IMR-90 (cell line): ENCODE measurements around the gene LIPN. TPM values are rescaled to one million over a fixed set of nuclear protein-coding genes. Genes with fewer than 3 reads are reported as not detected.

Experiments
- ATAC-seq: fragments of 200-7000 bp; cut with Tn5 transposase; 2 replicates; pipeline ENCODE4 v1.9.1; 2020; ENCODE audit warnings: low read depth, mild to moderate bottlenecking, moderate library complexity
- BruUV-seq: library from RNA; stranded (reverse); fragments of 400-500 nt; replicated peaks from 2 replicates; lab custom pipeline; 2021; lab: Mats Ljungman, UMichigan
- CTCF ChIA-PET: fragments of 300-600 bp; formaldehyde crosslinking; extraction: SDS; loops from one replicate; lab custom pipeline; 2021; ENCODE audit warnings: antibody characterized with exemption; lab: Yijun Ruan, JAX
- POLR2A ChIA-PET: fragments of 300-600 bp; sonication (Branson Sonifier 250); formaldehyde crosslinking; loops from one replicate; lab custom pipeline; 2022; ENCODE audit warnings: antibody characterized with exemption; ENCODE audit not compliant: unreplicated experiment; lab: Charles Lee
- DNase-seq: peaks from one replicate; pipeline ENCODE4 v3.0.0; 2013
- H2AFZ ChIP-seq: replicated peaks from 2 replicates; pipeline ENCODE3; 2013; ENCODE audit warnings: low read length, mild to moderate bottlenecking; ENCODE audit not compliant: poor library complexity
- H2AK5ac ChIP-seq: 2 replicates; pipeline ENCODE4 v1.6.1; 2013; ENCODE audit warnings: low read depth, low read length, inconsistent platforms
- H2AK9ac ChIP-seq: replicated peaks from 2 replicates; pipeline ENCODE3; 2013; ENCODE audit warnings: mild to moderate bottlenecking, low read depth, low read length, moderate library complexity; ENCODE audit not compliant: poor library complexity
- H2BK120ac ChIP-seq: 2 replicates; pipeline ENCODE4 v1.6.1; 2013; ENCODE audit warnings: low read depth, low read length, inconsistent platforms
- H2BK15ac ChIP-seq: 3 replicates; pipeline ENCODE4 v1.6.1; 2013; ENCODE audit warnings: low read depth, low read length, inconsistent platforms
- H2BK20ac ChIP-seq: 2 replicates; pipeline ENCODE4 v1.6.1; 2013; ENCODE audit warnings: low read depth, mild to moderate bottlenecking, inconsistent platforms, low read length, moderate library complexity
- H2BK5ac ChIP-seq: 2 replicates; pipeline ENCODE4 v1.6.1; 2013; ENCODE audit warnings: mild to moderate bottlenecking, low read depth, low read length, inconsistent platforms; ENCODE audit not compliant: poor library complexity, severe bottlenecking
- H3K14ac ChIP-seq: replicated peaks from 2 replicates; pipeline ENCODE4 v1.6.1; 2013; ENCODE audit warnings: low read depth, low read length, inconsistent platforms
- H3K18ac ChIP-seq: 2 replicates; pipeline ENCODE4 v1.6.1; 2013; ENCODE audit warnings: low read depth, low read length, control low read depth
- H3K23ac ChIP-seq: 2 replicates; pipeline ENCODE4 v1.6.1; 2013; ENCODE audit warnings: low read depth, low read length, inconsistent platforms
- H3K27ac ChIP-seq: 2 replicates; pipeline ENCODE4 v1.5.1; 2013; ENCODE audit warnings: mild to moderate bottlenecking, control low read depth, low read length; ENCODE audit not compliant: insufficient read depth
- H3K27me3 ChIP-seq: 2 replicates; pipeline ENCODE4 v1.6.1; 2013; ENCODE audit warnings: low read length; ENCODE audit not compliant: control insufficient read depth, insufficient read depth
- H3K36me3 ChIP-seq: 2 replicates; pipeline ENCODE4 v1.6.1; 2013; ENCODE audit warnings: low read length, mixed read lengths; ENCODE audit not compliant: control insufficient read depth, insufficient read depth
- H3K4ac ChIP-seq: 2 replicates; pipeline ENCODE4 v1.6.1; 2013; ENCODE audit warnings: low read depth, low read length, inconsistent platforms
- H3K4me1 ChIP-seq: 2 replicates; pipeline ENCODE4 v1.6.1; 2013; ENCODE audit warnings: low read length, mixed read lengths; ENCODE audit not compliant: control insufficient read depth, insufficient read depth
- H3K4me2 ChIP-seq: 2 replicates; pipeline ENCODE4 v1.6.1; 2013; ENCODE audit warnings: low read depth, mild to moderate bottlenecking, control low read depth, low read length, moderate library complexity
- H3K4me3 ChIP-seq: 2 replicates; pipeline ENCODE4 v1.5.1; 2013; ENCODE audit warnings: low read depth, mild to moderate bottlenecking, control low read depth, low read length, moderate library complexity; ENCODE audit not compliant: insufficient read depth
- H3K56ac ChIP-seq: 2 replicates; pipeline ENCODE4 v1.6.1; 2013; ENCODE audit warnings: low read length, inconsistent platforms; ENCODE audit not compliant: insufficient read depth; ENCODE audit errors: extremely low read depth
- H3K79me1 ChIP-seq, 2 experiments: 2 replicates each; pipeline ENCODE4 v1.6.1; 2013; ENCODE audit warnings: low read length in 2 of 2, inconsistent platforms in 1 of 2, low read depth in 1 of 2
- H3K9ac ChIP-seq: 2 replicates; pipeline ENCODE4 v1.6.1; 2013; ENCODE audit warnings: low read depth, low read length, control low read depth
- H3K9me1 ChIP-seq: 2 replicates; pipeline ENCODE4 v1.6.1; 2013; ENCODE audit warnings: low read length, inconsistent platforms; ENCODE audit not compliant: insufficient read depth
- H3K9me3 ChIP-seq: 2 replicates; pipeline ENCODE4 v1.6.1; 2013; ENCODE audit warnings: low read length; ENCODE audit not compliant: control insufficient read depth, insufficient read depth
- H4K20me1 ChIP-seq: 2 replicates; pipeline ENCODE4 v1.6.1; 2013; ENCODE audit warnings: low read length, inconsistent platforms; ENCODE audit not compliant: insufficient read depth
- H4K5ac ChIP-seq: 2 replicates; pipeline ENCODE4 v1.6.1; 2013; ENCODE audit warnings: mild to moderate bottlenecking, low read depth, low read length, control low read depth
- H4K8ac ChIP-seq, 2 experiments: 2 replicates each; pipeline ENCODE4 v1.6.1; 2013; ENCODE audit warnings: low read depth in 2 of 2, low read length in 2 of 2, control low read depth in 1 of 2, inconsistent platforms in 1 of 2
- H4K91ac ChIP-seq: 2 replicates; pipeline ENCODE4 v1.6.1; 2013; ENCODE audit warnings: low read depth, low read length, inconsistent platforms; ENCODE audit not compliant: insufficient read depth
- MAFK ChIP-seq: IDR thresholded peaks from 2 replicates; pipeline ENCODE4 v1.6.1; 2012; ENCODE audit warnings: low read depth, low read length, improper control_type of control experiment
- NFE2L2 ChIP-seq: fragments of 150-350 bp; IDR thresholded peaks from 2 replicates; pipeline ENCODE4 v1.6.1; 2016; ENCODE audit warnings: low read depth, mild to moderate bottlenecking, low read length
- USF2 ChIP-seq: fragments of 150-350 bp; IDR thresholded peaks from 2 replicates; pipeline ENCODE4 v1.6.1; 2017; ENCODE audit warnings: mild to moderate bottlenecking, antibody characterized with exemption, low read length, low read depth
- WGBS, 2 experiments: methylation state at CpG; one replicate each; pipeline versions ENCODE4 v1.1.5 to v1.1.7; 2013; ENCODE audit warnings: missing lambda C conversion rate in 2 of 2; ENCODE audit not compliant: insufficient read length in 1 of 2; ENCODE audit errors: extremely low coverage in 2 of 2; 5-methylcytosine and 5-hydroxymethylcytosine counted together
- dilution Hi-C: fragments of 300-500 bp; cut with HindIII; formaldehyde crosslinking; loops from one replicate; pipeline ENCODE4 v1.14.3; 2018; ENCODE audit warnings: low sequenced_read_pairs; ENCODE audit not compliant: unreplicated experiment
- in situ Hi-C: fragments of 300-500 bp; cut with MboI; formaldehyde crosslinking; loops from 3 replicates; pipeline ENCODE4 v1.14.3; 2019; ENCODE audit warnings: low sequenced_read_pairs, inconsistent platforms, mixed read lengths
- intact Hi-C: fragments of 100-400 bp; cut with micrococcal nuclease; formaldehyde crosslinking; loops from 2 replicates; pipeline ENCODE4 v1.10.0; 2022
- polyA plus RNA-seq, 3 experiments: library from polyadenylated mRNA; depleted of rRNA; stranded (reverse); fragments of >200 nt; gene quantifications; 2 replicates each; pipeline ENCODE4 v1.2.3, GENCODE V29; 2012; ENCODE audit warnings: low replicate concordance in 1 of 3
- total RNA-seq: library from RNA; depleted of rRNA; stranded (reverse); fragments of >200 nt; gene quantifications from 2 replicates; pipeline ENCODE4 v1.2.3, GENCODE V29; 2012; rRNA removed
- TF ChIP-seq, protein P1 (sequence below): conservative IDR thresholded peaks from 2 replicates; pipeline ENCODE4 v1.5.1; 2012; ENCODE audit warnings: mild to moderate bottlenecking, low read depth, low read length, improper control_type of control experiment

The LIPN gene
- total and polyA plus RNA-seq, 2 of the 4 experiments (the other 2 are of a cell fraction), result not detected

- H3K79me1 ChIP-seq, result no peaks in the 10 kb centered on the region
- no peak overlapping the region for H2AK9ac ChIP-seq
- H3K36me3 ChIP-seq, result no peaks in the 10 kb centered on the region
- no peak overlapping the region for H2BK5ac ChIP-seq
- dilution Hi-C loops (no loop called here), in situ Hi-C loops (no loop called here), intact Hi-C loops (no loop called here)
- no peak overlapping the region for H3K4ac ChIP-seq
- no CpG with 5 or more reads among the region's 1 CpG for WGBS, 2 experiments
- no peaks in the 10 kb centered on the region for H3K9me1 ChIP-seq
- H3K18ac ChIP-seq, result no peak overlapping the region
- no peak for TF ChIP-seq MAFK
- no peak for TF ChIP-seq NFE2L2
- TF ChIP-seq USF2, result no peak
- TF ChIP-seq, protein P1, sequence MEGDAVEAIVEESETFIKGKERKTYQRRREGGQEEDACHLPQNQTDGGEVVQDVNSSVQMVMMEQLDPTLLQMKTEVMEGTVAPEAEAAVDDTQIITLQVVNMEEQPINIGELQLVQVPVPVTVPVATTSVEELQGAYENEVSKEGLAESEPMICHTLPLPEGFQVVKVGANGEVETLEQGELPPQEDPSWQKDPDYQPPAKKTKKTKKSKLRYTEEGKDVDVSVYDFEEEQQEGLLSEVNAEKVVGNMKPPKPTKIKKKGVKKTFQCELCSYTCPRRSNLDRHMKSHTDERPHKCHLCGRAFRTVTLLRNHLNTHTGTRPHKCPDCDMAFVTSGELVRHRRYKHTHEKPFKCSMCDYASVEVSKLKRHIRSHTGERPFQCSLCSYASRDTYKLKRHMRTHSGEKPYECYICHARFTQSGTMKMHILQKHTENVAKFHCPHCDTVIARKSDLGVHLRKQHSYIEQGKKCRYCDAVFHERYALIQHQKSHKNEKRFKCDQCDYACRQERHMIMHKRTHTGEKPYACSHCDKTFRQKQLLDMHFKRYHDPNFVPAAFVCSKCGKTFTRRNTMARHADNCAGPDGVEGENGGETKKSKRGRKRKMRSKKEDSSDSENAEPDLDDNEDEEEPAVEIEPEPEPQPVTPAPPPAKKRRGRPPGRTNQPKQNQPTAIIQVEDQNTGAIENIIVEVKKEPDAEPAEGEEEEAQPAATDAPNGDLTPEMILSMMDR, result no peak
- ChIA-PET POLR2A (no interaction called here), CTCF (interaction anchor here (0.6 kb wide), 1 partner anchor 29 kb away, joined by 6 read pairs; no protein-coding TSS in a partner anchor)
- H3K9me3 ChIP-seq, result no peaks in the 10 kb centered on the region
- H2BK20ac ChIP-seq, result no peak overlapping the region
- H4K5ac ChIP-seq, result no peak overlapping the region
- no peak overlapping the region for H3K4me3 ChIP-seq
- no peaks in the 10 kb centered on the region for H4K20me1 ChIP-seq
- no peak overlapping the region for H3K23ac ChIP-seq
- ATAC-seq (no peak), DNase-seq (peak; percentile 38)
- no peaks in the 10 kb centered on the region for H3K4me1 ChIP-seq
- no peak overlapping the region for H2BK120ac ChIP-seq
- H3K9ac ChIP-seq, result no peak overlapping the region
- H2AFZ ChIP-seq, result no peak overlapping the region
- H4K91ac ChIP-seq, result no peak overlapping the region
- no TSS peak for BruUV-seq
- no peaks in the 10 kb centered on the region; the same call in 1 of the 2 replicates for H3K27me3 ChIP-seq
- no peak overlapping the region for H3K56ac ChIP-seq
- H4K8ac ChIP-seq, result no peak overlapping the region
- H2AK5ac ChIP-seq, result no peak overlapping the region
- no peak overlapping the region for H3K14ac ChIP-seq
- H3K4me2 ChIP-seq, result no peak overlapping the region
- no peak overlapping the region for H2BK15ac ChIP-seq
- no peak overlapping the region for H3K27ac ChIP-seq
Observed at GRCh38 chr10:88828310-88828709, 68.5 kb downstream of the LIPN start.

Other genes with a start within 250 kb of the LIPN start
- gene RNLS, start 176.7 kb upstream of the LIPN start, total RNA-seq, result 4.2 and 7.0 TPM in 2 replicates
- gene RNLS, start 176.7 kb upstream of the LIPN start, polyA plus RNA-seq (2012; rRNA removed), result 4.0 and 4.5 TPM in 2 replicates
- not detected in 2 replicates for gene LIPJ, start 173.3 kb upstream of the LIPN start, total RNA-seq
- gene LIPJ, start 173.3 kb upstream of the LIPN start, polyA plus RNA-seq (2012; rRNA removed), result not detected in 2 replicates
- gene LIPF, start 95.6 kb upstream of the LIPN start, total RNA-seq, result not detected in 2 replicates
- not detected in 2 replicates for gene LIPF, start 95.6 kb upstream of the LIPN start, polyA plus RNA-seq (2012; rRNA removed)
- not detected in 2 replicates for gene LIPK, start 53.8 kb upstream of the LIPN start, total RNA-seq
- not detected in 2 replicates for gene LIPK, start 53.8 kb upstream of the LIPN start, polyA plus RNA-seq (2012; rRNA removed)
- gene LIPM, start 42.7 kb downstream of the LIPN start, total RNA-seq, result not detected in 2 replicates
- not detected in 2 replicates for gene LIPM, start 42.7 kb downstream of the LIPN start, polyA plus RNA-seq (2012; rRNA removed)
- not detected in 2 replicates for gene ANKRD22, start 91.8 kb downstream of the LIPN start, total RNA-seq
- gene ANKRD22, start 91.8 kb downstream of the LIPN start, polyA plus RNA-seq (2012; rRNA removed), result not detected in 2 replicates
- gene STAMBPL1, start 120.2 kb downstream of the LIPN start, total RNA-seq, result 28.1 and 32.8 TPM in 2 replicates
- 26.8 and 30.6 TPM in 2 replicates for gene STAMBPL1, start 120.2 kb downstream of the LIPN start, polyA plus RNA-seq (2012; rRNA removed)
- 757 and 978 TPM in 2 replicates for gene ACTA2, start 192.8 kb downstream of the LIPN start, total RNA-seq
- 1,117 and 1,235 TPM in 2 replicates for gene ACTA2, start 192.8 kb downstream of the LIPN start, polyA plus RNA-seq (2012; rRNA removed)
- gene FAS, start 230.8 kb downstream of the LIPN start, total RNA-seq, result 53.8 and 54.7 TPM in 2 replicates
- gene FAS, start 230.8 kb downstream of the LIPN start, polyA plus RNA-seq (2012; rRNA removed), result 31.1 and 34.3 TPM in 2 replicates